Epithelial cell of esophagus (primary cell): ENCODE results near the gene TUBA1C.
"Not testable (repeated sequence)": the region's sequence is repeated elsewhere in the genome, so short reads cannot be mapped to it uniquely, and the experiment has no call there.

ENCODE experiments used
- DNase-seq: peaks from one replicate; pipeline ENCODE4 v3.0.0; 2010; ENCODE audit warnings: low read depth
- H3K4me3 ChIP-seq: 2 replicates; pipeline ENCODE4 v1.5.1; 2011; ENCODE audit warnings: mild to moderate bottlenecking, low read length, control low read depth
- TF ChIP-seq, protein P1 (sequence below): IDR thresholded peaks from 2 replicates; pipeline ENCODE4 v1.5.1; 2011; ENCODE audit warnings: low read depth, mild to moderate bottlenecking, low read length, control low read depth, inconsistent platforms; ENCODE audit not compliant: insufficient read depth; ENCODE audit errors: missing control alignments

Gene TUBA1C

DNA sequence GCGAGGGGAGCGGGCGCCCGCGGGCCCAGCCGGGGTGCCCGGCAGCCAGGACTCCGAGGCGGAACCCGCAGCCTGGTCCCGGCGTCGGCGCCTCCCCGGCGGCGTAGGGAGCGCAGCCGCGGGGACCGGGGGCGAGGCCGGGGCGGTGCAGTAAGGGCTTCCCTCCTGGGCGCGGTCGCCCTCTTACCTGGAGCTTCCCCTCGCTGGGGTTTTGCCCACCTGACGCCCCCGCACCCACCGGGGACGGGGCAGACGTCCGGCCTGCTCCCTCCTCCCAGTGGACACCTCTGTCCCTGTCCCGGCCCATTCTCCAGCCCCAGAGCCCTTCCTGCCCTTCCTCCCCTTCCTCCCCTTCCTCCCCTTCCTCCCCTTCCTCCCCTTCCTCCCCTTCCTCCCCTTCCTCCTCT, 413 bp upstream of the TUBA1C start:
- DNase-seq: peak; percentile 70
- TF ChIP-seq, protein P1, sequence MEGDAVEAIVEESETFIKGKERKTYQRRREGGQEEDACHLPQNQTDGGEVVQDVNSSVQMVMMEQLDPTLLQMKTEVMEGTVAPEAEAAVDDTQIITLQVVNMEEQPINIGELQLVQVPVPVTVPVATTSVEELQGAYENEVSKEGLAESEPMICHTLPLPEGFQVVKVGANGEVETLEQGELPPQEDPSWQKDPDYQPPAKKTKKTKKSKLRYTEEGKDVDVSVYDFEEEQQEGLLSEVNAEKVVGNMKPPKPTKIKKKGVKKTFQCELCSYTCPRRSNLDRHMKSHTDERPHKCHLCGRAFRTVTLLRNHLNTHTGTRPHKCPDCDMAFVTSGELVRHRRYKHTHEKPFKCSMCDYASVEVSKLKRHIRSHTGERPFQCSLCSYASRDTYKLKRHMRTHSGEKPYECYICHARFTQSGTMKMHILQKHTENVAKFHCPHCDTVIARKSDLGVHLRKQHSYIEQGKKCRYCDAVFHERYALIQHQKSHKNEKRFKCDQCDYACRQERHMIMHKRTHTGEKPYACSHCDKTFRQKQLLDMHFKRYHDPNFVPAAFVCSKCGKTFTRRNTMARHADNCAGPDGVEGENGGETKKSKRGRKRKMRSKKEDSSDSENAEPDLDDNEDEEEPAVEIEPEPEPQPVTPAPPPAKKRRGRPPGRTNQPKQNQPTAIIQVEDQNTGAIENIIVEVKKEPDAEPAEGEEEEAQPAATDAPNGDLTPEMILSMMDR: no peak

GRCh38 chr12:49269191-49269590, 4.3 kb downstream of the TUBA1C start:
- not testable (repeated sequence) for H3K4me3 ChIP-seq
- DNase-seq: peak; percentile 77

More for the DNA sequence above, 413 bp upstream of the TUBA1C start:
- peak overlapping the region; percentile 93 for H3K4me3 ChIP-seq

DNA sequence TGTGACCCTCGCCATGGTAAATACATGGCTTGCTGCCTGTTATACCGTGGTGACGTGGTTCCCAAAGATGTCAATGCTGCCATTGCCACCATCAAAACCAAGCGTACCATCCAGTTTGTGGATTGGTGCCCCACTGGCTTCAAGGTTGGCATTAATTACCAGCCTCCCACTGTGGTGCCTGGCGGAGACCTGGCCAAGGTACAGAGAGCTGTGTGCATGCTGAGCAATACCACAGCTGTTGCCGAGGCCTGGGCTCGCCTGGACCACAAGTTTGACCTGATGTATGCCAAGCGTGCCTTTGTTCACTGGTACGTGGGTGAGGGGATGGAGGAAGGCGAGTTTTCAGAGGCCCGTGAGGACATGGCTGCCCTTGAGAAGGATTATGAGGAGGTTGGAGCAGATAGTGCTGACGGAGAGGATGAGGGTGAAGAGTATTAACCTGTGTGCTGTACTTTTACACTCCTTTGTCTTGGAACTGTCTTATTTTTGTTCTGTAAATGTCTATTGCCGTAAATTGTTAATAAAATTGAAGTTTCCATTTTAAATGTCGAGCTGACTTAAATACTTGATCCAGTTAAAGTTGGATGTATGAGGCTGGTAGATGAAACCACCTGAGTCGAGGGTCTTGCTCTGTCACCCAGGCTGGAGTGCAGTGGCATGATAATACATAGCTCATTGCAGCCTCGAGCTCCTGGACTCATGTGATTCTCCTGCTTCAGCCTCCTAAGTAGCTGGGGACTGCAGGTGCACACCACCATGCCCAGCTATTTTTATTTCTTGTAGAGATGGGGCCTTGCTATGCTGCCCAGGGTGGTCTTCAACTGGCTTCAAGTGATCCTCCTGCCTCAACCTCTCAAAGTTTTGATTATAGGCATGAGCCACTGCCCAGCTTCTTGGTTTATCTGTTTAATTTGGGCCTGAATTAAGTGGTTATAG, 8.2 kb downstream of the TUBA1C start:
- no peak overlapping the region for H3K4me3 ChIP-seq
- DNase-seq: no peak
- TF ChIP-seq, protein P1: no peak

DNA sequence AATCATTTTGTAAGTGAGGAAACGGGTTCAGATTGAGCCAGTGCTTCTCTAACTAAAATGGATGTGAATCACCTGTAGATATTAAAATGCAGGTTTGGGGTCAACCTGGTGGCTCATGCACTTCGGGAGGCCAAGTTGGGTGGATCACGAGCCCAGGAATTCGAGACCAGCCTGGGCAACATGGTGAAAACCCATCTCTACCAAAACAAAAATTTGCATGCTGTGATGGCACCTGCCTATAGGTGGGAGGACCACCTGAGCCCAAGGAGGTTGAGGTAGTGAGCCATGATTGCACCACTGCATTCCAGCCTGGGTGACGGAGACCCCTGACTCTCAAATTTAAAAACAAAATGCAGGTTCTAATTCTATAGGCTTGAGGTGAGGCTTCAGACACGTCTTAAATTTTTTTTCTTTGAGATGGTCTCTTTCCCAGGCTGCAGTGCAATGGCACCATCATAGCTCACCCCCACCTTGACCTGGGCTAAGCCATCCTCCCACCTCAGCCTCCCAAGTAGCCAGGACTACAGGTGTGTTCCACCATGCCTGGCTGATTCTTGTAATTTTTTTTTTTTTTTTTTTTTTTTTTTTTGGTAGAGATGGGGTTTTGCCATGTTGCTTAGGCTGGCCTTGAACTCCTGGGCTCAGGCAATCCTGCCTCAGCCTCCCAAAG, 9.0 kb downstream of the TUBA1C start:
- no peak for DNase-seq
- TF ChIP-seq, protein P1: no peak

DNA sequence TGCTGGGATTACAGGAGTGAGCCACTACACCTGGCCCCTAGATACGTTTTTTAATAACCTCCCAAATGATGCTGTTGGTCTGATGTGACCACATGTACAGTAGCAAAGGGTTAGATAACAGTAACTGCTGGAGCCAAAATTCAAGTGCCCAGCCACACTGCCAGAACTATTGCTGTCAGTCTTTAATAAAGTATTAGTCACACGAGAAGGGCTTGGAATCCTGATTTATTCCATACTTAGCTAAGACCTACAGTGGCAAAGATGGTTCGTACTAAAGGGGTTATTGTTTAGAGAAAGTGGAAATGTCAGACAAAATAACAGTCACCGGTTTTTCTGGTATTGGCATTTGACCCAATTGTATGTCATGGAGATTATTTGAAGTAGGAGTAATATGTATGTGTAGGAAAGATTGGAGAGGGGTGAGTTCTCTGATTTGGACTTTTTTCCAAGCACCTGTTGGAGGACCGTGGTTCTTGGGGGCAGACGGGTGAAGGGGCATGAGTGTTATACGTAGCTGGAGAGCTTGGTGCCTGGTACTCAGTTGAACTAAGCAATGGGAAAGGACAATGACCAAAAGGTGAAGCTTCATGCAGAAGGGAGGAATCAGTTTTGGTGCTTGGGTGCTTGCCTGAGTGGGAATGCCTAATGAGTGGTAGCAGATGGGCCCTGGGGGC, 9.7 kb downstream of the TUBA1C start:
- TF ChIP-seq, protein P1: no peak
- H3K4me3 ChIP-seq: no peak overlapping the region
- no peak for DNase-seq

More for the DNA sequence above, 9.0 kb downstream of the TUBA1C start:
- no peak overlapping the region for H3K4me3 ChIP-seq

DNA sequence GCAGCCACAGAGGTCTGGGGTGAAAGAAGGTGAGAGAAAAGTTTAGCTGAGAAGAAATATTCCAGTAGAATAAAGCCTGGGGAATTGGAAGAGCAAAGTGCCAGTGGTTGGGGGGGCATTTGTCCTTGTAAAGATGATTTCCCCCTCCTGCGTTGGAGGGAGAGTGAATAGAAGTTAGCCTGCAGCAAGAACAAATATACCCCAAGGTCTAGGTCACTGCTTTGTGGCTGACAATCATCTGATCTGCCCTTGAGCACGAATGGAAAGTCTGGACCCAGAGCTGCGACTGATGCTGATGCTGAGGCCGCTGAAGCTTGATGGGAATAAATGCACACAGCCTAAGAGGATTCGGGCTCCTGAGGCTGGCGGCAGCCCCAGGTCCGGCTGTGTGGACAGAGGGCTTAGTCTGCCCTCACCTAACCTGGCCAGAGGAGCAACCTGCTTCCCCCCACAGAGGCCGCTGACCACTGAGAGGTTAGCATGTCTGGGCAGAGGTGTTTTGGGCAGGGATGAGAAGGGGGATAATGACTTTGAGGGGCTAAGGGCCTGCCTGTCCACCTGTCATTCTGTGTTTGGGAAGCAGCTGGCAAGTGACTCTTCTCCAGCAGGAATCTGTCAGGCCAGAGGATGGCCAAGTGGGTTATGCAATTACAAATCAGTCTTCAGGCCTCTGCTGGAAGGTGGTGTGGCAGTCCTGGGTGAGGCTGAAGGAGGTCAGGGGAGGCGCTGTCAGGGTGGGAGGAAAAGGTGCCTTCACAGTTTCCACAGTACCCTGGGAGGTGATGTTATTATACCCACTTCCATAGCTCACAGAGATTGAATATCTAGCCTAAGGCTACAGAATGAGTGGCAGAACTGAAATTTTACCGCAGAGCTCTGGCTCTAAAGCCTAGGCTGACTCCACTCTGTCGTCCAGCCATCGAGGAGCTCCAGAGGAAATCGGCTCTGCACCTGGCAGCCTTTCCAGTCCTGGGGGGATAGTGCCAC, 11.7 kb downstream of the TUBA1C start:
- no peak overlapping the region for H3K4me3 ChIP-seq
- DNase-seq: no peak
- TF ChIP-seq, protein P1: no peak
